Lower lobe of right lung (tissue), 2 donors: ENCODE data around the gene GBP3. TPM values are rescaled to one million over a fixed set of nuclear protein-coding genes. Genes with fewer than 3 reads are reported as not detected.
"Not testable (repeated sequence)": the region's sequence is repeated elsewhere in the genome, so short reads cannot be mapped to it uniquely, and the experiment has no call there.

Experiments
- ATAC-seq, 2 donors: fragments of 200-7000 bp; cut with Tn5 transposase; one replicate each; pipeline ENCODE4 v1.9.1; 2020 to 2022; ENCODE audit warnings: mild to moderate bottlenecking in 2 of 2, moderate library complexity in 2 of 2
- DNase-seq: peaks from one replicate; pipeline ENCODE4 v3.0.0-alpha.2; 2020
- H3K27ac ChIP-seq: fragments of 200-600 bp; one replicate; pipeline ENCODE4 v1.8.0; 2022
- H3K27me3 ChIP-seq: fragments of 200-600 bp; one replicate; pipeline ENCODE4 v1.8.0; 2022; ENCODE audit warnings: low read depth
- H3K36me3 ChIP-seq: fragments of 200-600 bp; one replicate; pipeline ENCODE4 v1.8.0; 2022; ENCODE audit warnings: mild to moderate bottlenecking
- H3K4me1 ChIP-seq: fragments of 200-600 bp; one replicate; pipeline ENCODE4 v1.8.0; 2022
- H3K4me3 ChIP-seq: fragments of 200-600 bp; one replicate; pipeline ENCODE4 v1.8.0; 2022; ENCODE audit warnings: mild to moderate bottlenecking
- H3K9me3 ChIP-seq: fragments of 200-600 bp; one replicate; pipeline ENCODE4 v1.8.0; 2022
- intact Hi-C: fragments of 100-400 bp; cut with DNase I; formaldehyde crosslinking; loops from one replicate; pipeline ENCODE4 v1.11.0; 2022
- total RNA-seq: library from RNA; stranded (reverse); fragmentation: NEBNext Ultra II Directional; extraction: Animal tissue kit (Norgen Biotek cat#: 25700); gene quantifications from one replicate; pipeline ENCODE4 v1.2.1, GENCODE V29; 2021
- TF ChIP-seq, protein P1 (sequence below): fragments of 200-600 bp; IDR thresholded peaks from one replicate; pipeline ENCODE4 v1.8.0; 2022; ENCODE audit warnings: antibody characterized with exemption, mild to moderate bottlenecking
- donor health status: DM: no; HTN: yes; CAD: no; lungs with severe emphysema.

Gene GBP3
- total RNA-seq, 1 donor from 2014 or later = 60.2 TPM

DNA sequence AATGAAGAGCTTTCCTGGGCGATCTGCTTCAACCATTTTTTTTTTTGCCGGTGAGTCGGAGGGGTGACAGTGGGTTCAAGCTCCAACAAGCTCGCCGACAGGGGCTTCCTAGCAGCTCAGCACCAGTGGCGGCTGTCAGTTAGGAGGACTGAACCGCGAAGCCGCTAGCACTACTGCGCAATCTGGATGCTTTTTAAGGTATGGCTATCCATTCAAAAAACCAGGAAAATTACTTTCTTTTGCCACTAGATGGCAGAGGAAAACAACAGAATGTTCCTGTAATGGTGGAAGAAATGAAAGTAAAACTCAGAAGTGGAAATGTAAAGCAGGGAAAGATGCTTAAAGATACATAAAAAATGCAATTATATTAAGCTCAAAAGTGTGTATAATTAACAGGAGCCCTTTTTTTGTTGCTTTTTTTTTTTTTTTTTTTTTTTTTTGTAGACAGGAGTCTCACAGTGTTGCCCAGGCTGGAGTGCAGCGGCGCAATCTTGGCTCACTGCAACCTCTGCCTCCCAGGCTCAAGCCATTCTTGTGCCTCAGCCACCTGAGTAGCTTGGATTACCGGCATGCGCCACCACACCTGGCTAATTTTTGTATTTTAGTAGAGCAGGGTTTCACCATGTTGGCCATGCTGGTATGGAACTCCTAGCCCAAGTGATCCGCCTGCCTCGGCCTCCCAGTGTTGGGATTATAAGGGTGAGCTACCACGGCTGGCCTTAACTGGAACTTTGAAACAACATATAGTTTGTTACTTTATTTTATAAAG, 38.7 kb downstream of the GBP3 start:
- ATAC-seq (peak; percentile 69 to 81), DNase-seq (peak; percentile 59)
- H3K4me1 ChIP-seq = peaks cover 52% of the 10 kb centered on the region
- peak overlapping the region; percentile 33 for H3K27ac ChIP-seq
- H3K27me3 ChIP-seq = no peaks in the 10 kb centered on the region
- TF ChIP-seq, protein P1, sequence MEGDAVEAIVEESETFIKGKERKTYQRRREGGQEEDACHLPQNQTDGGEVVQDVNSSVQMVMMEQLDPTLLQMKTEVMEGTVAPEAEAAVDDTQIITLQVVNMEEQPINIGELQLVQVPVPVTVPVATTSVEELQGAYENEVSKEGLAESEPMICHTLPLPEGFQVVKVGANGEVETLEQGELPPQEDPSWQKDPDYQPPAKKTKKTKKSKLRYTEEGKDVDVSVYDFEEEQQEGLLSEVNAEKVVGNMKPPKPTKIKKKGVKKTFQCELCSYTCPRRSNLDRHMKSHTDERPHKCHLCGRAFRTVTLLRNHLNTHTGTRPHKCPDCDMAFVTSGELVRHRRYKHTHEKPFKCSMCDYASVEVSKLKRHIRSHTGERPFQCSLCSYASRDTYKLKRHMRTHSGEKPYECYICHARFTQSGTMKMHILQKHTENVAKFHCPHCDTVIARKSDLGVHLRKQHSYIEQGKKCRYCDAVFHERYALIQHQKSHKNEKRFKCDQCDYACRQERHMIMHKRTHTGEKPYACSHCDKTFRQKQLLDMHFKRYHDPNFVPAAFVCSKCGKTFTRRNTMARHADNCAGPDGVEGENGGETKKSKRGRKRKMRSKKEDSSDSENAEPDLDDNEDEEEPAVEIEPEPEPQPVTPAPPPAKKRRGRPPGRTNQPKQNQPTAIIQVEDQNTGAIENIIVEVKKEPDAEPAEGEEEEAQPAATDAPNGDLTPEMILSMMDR = peak; percentile 72
- H3K9me3 ChIP-seq = no peaks in the 10 kb centered on the region
- peak overlapping the region; percentile 31 for H3K4me3 ChIP-seq
- H3K36me3 ChIP-seq = peaks cover 44% of the 10 kb centered on the region
- intact Hi-C loops = no loop called here

DNA sequence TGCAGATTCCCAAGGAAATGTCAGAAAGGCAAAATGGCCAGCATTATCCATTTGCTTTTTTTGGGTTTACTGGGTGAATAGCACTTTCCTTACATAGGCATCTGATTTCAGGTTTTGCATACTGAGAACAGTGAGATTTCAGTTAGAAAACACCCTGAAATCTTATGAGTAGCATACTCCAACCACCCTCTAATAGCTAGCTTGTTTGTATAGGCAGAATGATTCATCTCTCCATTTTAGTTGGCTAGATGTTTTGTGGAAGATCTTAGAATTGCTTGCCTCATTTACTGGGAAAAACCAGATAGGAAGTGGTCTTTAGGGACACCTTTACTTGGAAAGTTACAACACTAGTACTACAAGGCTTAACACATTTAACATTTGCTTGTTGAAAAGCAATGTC, 40.6 kb downstream of the GBP3 start:
- H3K27ac ChIP-seq = no peak overlapping the region
- TF ChIP-seq, protein P1 = no peak
- DNase-seq (no peak), ATAC-seq (no peak)
- no peaks in the 10 kb centered on the region for H3K9me3 ChIP-seq
- H3K4me1 ChIP-seq = peaks cover 48% of the 10 kb centered on the region
- intact Hi-C loops = no loop called here
- H3K27me3 ChIP-seq = no peaks in the 10 kb centered on the region
- H3K4me3 ChIP-seq = no peak overlapping the region
- peaks cover 36% of the 10 kb centered on the region for H3K36me3 ChIP-seq

DNA sequence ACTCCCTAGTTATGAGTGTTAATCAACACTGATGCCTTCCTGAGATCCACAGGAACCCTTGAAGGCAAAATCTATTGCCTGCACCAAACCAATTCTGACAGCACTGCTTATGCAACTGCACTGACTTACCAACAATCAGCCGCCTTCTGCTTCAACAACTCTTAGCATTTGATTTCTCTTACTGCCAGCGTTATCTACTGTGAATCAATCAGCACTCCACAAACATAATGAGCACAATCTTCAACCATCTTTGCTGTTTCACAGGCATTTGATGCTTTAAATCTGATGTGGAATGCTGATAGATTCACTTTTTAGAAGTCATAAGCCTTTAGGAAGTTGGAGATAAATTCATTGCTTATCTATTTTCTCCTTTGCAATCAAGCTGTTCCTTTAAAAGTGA, 41.2 kb downstream of the GBP3 start:
- H3K27ac ChIP-seq = peak overlapping the region; percentile 13
- ATAC-seq, DNase-seq, H3K27me3 ChIP-seq, intact Hi-C loops, H3K4me3 ChIP-seq, H3K9me3 ChIP-seq: not testable (repeated sequence)
- peaks cover 31% of the 10 kb centered on the region for H3K36me3 ChIP-seq
- peaks cover 48% of the 10 kb centered on the region for H3K4me1 ChIP-seq

DNA sequence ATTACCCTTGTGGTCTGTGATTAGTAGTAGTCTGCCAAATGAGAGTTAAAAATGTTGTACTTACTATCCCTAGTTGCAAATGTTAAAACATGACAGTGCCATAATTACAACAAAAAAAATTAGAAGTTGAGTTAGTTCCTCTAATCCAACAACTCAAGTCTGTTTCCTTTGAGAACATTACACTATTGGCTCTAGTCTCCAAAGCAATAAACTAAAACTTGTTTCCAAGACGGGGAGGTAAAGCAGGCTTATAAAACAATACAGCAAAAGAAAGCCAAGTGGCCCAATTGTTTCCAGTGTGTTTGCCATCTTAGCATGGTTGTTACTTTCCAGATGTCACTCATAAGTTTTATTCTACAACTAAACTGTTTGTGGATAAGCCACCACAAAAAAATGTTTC, 41.8 kb downstream of the GBP3 start:
- peak overlapping the region; percentile 19 for H3K27ac ChIP-seq
- H3K9me3 ChIP-seq = no peaks in the 10 kb centered on the region
- no peak overlapping the region for H3K4me3 ChIP-seq
- TF ChIP-seq, protein P1 = no peak
- peaks cover 28% of the 10 kb centered on the region for H3K36me3 ChIP-seq
- DNase-seq (no peak), ATAC-seq (no peak)
- peaks cover 45% of the 10 kb centered on the region for H3K4me1 ChIP-seq
- no peaks in the 10 kb centered on the region for H3K27me3 ChIP-seq
- intact Hi-C loops = no loop called here

DNA sequence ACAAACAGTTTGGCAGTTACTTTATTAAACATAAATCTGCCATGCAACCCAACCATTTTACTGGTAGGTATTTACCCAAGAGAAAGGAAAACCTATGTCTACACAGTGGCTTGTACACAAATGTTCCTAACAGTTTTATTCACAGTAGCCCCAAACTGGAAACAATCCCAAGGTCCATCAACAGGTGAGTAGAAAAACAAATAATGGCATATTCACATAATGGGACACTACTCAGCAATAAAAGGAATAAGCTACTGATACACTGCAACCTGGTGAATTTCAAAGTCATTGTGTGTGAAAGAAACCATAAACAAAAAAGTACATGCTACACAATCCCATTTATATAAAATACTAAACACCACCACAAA, 42.9 kb downstream of the GBP3 start:
- TF ChIP-seq, protein P1 = no peak
- peaks cover 28% of the 10 kb centered on the region for H3K36me3 ChIP-seq
- H3K4me1 ChIP-seq = peaks cover 34% of the 10 kb centered on the region
- no peak for DNase-seq
- no peaks in the 10 kb centered on the region for H3K27me3 ChIP-seq
- H3K4me3 ChIP-seq = no peak overlapping the region
- intact Hi-C loops = no loop called here
- ATAC-seq = no peak
- H3K27ac ChIP-seq = no peak overlapping the region
- H3K9me3 ChIP-seq = no peaks in the 10 kb centered on the region

DNA sequence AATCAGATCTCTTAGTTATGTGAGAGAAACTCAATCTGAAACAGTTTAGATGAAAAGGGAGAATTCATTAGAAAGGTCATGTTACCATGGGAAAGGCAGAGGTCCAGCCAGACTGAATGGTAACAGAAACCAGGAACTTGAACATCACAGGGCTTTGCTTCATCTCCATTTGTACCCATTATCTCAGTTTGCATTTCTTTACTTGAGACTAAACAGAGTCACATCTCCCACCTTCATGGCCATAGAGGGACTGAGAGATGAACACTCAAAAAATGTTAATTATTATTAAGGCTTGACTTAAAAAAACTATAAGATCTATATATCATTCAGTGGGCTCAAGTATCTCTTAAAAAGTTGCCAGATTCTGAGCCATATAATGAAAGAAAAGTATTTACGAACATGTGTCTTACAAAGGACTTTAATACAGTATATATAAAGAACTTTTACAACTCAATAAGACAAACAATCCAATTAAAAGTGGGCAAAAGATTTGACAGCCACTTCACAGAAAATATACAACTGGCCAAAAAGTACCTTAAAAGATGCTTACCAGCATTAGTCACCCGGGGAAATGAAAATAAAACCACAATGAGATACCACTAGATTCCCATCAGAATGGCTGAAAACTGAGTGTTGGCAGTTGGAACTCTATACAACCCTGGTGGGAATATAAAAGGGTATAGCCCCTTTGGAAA, 43.5 kb downstream of the GBP3 start:
- H3K36me3 ChIP-seq = peaks cover 28% of the 10 kb centered on the region
- intact Hi-C loops = no loop called here
- ATAC-seq (no peak), DNase-seq (no peak)
- H3K4me3 ChIP-seq = no peak overlapping the region
- H3K9me3 ChIP-seq = no peaks in the 10 kb centered on the region
- no peak overlapping the region for H3K27ac ChIP-seq
- TF ChIP-seq, protein P1 = no peak
- H3K4me1 ChIP-seq = peaks cover 29% of the 10 kb centered on the region
- H3K27me3 ChIP-seq = no peaks in the 10 kb centered on the region
